NCI-H1105 (cell line): Measurements from ENCODE around the gene HDDC2.

Experiments
- DNase-seq: peaks from one replicate; lab custom pipeline; 2025; lab: John Stamatoyannopoulos, UW

Gene HDDC2

DNA sequence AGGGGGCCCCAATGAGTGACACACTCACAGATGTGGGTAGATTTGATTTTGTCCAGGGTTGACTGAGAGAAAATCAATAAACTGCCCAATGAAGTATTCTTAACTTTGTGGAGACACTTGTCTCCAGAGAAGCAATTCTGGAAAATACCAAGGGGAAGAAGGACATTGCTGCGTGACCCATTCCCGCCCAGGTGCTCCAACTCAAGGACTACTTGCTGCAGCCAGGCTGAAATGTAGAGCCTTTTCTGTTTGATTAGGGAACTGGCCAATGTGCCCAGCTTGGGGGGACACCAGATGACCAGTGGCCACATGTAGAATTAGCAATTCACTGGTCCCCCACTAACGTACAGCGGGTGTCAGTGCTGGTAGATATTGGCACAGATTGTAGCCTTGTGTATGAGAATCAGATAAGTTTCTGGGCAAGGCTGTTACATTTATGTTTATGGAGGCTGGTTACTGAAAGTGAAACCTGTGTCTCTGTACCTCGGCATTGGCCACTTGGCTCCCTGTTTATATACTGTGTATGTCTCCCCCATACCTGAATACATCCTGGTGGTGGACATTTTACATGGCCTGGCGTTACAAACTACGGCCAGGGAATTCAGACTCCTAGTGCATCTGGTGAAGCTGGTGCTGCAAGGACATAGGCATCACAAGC, 32.3 kb downstream of the HDDC2 start:
- DNase-seq, result no peak

DNA sequence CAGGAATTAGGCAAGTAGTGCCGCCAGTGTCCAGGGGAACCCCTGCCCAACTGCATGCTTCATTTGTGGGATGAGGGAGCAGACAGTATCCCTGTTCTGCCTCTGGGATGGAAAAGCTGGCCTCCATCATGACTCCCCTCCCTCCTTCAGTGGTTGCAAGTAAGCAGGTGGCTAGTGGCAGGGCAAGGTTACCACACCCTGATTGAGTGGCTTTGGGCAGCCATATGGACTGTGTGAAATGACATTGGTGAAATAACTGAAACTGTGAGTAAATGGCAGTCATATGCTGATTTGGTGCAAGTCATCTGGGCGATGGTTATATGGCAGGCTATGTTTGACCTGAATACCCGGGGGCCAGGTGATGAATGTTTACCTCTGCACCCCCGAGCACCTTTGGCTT, 33.0 kb downstream of the HDDC2 start:
- DNase-seq, result no peak

DNA sequence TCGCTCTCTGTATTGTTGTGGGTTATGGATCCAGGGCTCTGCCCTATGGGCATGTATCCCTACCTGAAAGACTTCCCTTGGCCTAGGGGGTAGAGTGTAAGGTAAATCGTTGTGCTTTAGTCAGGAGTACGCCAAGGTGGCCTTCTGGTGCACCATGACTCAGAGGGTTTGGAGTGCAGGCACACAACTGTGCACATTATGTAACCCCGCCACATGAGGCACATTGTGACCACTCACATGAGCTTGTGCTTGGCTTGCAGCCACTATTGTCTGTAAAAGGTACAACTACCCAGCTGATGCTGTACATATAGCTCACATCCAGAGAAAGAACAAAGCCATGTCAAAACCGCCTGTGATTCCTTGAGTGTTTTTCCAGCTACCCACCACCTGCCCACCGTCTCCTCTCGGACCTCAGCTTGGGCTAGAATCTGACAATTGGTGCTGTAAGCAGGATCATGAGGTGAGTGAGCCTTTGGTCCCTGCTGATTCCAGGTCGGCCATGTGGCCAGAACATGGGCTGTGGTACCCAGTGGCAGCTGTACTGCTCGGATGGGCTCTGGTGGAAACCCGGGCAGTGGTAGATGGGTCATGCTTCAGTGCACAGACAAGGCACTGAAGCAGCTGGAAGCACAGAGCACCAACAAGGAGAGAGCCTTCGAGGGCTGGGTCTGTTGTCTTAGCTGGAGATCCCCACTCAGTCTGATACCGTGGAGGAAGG, 33.8 kb downstream of the HDDC2 start:
- DNase-seq, result no peak

DNA sequence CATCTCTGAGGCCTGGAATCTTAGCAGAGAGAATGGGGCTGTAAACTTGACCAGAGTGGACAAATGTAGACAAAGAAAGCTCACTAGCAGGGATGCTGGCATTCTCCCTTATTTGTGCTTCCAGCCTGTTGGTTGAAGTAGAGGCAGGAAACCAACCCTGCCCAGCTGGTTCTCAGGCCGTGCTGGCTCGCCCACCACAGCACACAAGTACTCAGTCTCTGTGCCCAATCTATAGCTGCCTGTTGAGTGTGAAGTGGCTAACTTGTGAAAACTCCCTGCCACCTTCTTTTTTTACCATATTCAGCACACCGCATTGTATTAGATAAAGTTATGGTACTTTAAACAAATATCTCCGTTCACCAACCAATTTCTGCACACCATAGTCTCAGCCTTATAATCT, 37.3 kb downstream of the HDDC2 start:
- no peak for DNase-seq

DNA sequence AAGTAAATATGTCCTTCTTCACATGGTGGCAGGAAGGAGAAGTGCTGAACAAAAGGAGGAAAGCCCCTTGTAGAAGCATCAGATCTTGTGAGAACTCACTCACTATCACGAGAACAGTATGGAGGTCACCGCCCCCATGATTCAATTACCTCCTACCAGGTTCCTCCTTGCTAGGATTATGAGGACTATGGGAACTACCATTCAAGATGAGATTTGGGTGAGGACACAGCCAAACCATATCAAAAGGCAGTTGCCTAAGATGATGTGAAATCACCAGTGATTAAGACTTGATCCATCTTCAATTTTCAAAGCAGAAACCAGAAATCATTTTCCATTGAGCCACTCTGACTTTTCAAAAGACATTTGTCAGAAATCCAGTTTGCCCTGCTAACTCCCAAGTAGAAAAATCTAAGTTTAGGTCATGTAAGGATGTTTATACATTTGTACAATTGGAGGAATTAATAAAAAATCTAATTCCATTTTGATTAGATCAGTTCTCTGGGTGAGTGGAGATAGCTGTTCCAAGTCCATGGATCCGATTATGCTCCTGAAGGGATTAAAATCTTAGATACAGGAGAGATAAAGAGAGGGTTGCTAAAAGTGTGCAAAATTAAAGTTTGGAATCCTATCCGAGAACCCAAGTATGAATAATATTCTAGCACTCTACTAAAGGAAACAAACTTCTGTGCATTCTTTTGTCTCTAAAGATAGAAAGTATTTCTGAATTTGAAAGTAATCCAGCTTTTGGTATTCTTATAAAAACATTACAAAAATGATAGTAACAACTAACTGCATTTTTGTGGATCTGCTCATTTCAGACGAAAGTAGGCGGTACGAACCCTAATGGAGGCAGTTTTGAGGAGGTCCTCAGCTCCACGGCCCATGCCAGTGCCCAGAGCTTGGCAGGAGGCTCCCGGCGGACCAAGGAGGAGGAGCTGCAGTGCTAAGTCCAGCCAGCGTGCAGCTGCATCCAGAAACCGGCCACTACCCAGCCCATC, 39.5 kb downstream of the HDDC2 start:
- no peak for DNase-seq

DNA sequence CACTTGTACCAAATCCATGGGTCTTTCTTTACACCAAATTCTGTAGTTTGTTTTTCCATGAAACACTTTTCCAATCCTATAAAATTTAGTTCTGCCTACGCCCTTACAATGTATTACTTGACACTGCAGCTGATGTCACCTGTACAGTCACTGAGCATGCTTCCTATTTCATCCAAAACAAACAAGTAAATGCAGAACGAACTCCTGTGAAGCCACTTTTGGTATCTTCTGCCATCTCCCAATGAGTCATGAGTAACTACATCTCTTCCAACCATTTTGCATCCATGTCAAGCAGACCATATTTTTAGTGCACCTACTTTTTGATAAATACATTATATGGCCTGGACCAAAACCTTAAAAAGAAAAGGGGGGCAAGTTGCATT, 42.4 kb downstream of the HDDC2 start:
- DNase-seq, result no peak

DNA sequence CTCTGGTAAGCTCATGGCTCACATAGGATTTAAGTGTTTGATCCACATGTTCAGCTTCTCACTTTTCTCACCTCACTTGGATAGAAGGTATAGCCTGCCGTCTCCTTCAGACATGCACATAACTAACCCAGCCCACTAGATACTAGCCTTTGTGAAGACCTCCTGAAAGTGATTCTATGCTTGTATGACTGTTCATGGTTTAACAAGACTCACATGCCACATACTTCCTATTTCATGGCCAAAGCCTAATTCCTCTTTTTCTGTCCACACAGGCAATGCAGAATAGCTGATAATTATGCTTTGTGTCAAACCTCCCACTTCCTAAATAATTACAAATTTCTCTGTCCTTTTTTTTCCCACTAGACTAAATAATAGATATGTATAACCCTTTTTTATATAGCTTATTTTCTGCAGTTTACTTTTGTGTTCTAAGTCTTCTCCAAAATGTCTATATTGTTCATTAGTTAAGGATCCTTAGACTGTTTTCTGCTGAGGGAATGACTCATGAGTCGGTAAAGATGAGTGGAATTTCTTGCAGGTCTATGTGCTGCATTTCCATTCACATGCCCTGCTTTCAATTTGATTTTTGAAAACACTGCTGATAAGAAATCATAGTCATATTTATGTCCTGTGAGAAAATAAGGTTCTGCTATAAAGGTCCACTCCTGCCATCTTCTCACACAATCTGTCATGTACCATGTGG, 43.0 kb downstream of the HDDC2 start:
- no peak for DNase-seq

DNA sequence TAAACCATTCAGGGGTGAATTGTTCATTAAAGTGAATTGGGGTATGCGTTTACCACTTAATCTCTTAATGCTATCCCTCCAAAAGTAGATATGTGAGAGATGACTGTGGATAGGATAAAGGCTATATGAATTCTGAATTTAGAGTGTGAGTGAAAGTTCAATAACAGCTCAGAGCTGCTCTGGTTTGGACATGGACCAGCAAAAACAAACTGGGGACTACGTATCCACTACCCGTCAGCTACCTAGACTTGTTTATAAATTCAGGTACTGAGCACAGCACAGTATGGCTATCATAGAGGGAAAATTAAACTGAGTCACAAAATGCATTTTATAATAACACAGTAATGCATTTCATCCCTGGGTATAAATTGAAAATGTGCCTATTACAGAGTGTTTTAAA, 44.4 kb downstream of the HDDC2 start:
- DNase-seq, result no peak

DNA sequence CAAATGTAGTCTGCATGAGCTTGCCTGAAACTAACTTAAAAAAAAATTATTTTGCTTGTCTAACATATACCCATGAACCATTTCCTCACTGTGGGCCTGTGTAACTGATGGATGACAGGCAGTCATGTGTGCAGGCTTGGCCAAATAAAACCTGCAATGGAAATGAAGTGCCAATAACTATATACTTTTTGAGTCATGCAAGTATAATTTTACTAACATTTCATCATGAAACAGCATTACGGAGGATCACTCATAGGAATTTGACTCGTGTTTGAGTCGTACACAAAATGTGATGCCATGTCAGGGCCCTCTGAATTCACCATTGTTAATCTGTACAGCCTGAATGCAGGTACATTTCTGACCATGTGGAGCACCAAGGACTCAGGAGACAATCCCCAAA, 46.6 kb downstream of the HDDC2 start:
- no peak for DNase-seq

DNA sequence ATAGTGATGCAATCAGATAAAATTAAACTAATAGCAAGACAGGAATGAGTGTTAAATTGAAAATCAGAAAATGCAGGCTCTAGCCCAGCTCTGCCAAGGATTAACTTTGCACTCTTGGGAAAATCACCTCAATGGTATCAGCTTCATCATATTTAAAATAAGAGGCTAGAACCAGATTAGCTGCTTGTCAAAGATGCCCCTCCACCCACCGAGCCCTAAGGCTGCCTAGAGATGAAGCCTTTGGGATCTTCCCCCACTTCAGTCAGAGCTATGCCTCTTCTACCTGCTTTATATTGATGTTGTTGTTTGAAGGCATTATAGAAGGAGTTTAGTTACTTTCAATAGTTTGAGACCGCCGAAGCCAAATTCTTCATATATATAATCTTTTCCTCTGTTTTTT, 47.4 kb downstream of the HDDC2 start:
- no peak for DNase-seq

DNA sequence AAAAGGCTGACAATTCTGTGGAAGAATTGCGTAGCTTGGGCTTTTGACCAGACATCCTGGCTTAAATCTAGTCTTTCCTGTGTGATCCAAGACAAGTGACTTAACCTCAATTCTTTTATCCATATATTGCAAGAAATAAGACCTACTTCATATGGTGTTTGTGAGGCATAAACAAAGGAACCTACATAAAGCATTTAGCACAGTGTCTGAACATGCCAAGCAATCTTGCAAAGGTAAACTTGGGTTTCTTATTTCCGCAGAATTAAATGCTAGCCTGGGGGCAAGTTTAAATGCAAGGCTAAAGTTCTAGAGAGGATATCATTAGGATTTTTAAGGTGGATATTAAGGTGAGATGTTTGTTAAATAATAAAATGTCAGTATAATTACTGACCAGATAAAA, 47.9 kb downstream of the HDDC2 start:
- DNase-seq, result no peak

DNA sequence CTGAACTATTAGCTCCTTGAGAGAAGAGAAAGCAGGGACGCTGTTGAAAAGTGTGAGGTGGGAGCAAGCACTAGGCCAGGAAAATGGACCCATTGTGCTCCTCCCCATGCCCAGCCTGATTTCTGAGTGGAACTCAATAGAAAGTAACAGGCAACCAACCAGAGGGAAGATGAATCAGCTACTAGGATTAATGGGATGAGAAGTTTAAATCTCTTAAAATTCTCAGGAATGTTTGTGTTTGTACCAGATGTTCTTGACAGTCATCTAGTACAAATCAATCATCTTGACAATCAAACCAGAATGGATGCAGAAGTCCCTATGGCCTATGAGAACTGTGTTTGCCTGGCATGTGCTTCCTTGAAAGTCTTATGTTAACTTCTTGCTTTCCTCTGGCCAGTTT, 48.9 kb downstream of the HDDC2 start:
- no peak for DNase-seq

DNA sequence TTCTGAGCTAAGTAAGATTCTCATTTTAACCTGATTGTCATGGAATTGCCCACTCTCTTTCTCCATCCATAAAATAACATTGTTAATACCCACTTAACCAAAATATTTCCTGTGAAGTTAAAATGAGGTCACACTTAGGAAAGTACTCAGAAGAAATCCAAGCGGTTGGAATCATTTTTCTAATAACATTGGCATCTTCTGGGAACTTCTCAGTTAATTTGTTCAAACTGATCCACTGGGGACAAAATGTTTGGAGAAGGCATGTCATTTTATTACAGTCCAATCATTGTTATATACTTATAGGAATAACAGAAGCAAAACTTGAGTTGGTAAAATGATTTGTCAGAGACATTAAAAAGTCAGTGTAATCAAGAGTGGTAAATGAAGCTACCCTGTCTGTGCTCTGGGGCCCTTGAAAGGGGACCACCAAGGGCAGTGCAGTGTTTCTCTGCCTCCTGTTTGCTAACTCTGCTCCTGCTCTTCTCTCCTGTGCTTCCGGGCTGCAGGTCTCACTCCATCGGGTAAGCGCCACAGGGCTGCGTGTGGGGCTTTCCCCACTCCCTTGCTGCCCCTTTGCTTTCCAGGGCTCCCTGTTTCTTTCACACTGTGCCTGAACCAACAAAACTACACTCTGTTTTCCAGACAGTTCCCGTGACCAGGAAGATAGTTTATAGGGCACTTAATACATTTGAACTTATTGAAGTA, 50.1 kb downstream of the HDDC2 start:
- DNase-seq, result no peak

DNA sequence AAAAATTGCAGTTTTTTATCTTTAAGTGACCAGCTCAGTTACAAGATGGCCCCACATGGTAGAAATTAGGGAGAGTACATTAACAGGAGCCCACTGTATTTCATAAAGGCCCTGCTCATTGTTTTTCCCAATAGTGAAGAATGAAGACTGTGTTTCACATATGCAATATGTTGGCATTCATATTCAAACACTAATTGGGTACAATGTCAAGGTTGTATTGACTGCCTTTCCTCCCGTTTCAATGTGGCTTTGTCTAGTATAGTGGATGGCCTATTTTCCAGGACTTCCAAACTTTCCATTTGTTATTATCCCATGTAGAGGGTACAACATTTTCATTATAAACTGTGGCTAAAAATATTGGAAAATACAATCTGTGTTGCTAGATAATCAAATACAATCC, 51.3 kb downstream of the HDDC2 start:
- no peak for DNase-seq

DNA sequence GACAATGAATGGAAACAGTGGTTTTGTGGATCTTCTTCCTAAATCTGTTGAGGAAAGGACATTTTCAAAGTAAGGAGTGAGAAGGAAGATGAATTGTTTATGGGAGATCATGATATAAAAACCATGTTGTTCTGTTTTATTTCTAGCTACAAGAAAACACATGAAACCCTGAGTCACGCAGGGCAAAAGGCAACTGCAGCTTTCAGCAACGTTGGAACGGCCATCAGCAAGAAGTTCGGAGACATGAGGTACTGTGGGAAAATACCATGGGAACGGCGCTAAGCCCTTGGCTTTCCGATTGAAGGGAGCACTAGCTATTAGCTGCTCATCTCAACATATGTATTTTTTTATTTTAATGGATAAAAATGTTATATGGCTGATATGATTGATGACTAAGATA, 53.6 kb downstream of the HDDC2 start:
- no peak for DNase-seq

DNA sequence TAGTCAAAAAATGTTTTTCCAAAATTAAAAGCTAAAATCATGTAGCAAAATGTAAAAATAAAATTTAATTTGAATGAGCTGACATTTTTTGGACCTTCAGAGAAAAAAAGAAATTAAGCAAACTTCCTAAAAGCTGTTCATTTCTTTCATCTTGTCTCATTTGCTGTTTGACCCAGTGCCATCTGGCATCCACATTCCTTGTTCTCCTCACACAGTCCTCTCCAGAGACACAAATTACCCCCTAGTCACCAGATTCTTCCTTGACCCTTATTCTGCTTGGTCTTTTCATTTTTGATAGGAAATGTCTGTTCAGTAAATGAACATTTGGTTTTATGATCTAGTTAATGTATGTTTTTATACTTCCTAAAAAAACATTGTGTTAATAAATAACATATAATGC, 55.2 kb downstream of the HDDC2 start:
- DNase-seq, result no peak

DNA sequence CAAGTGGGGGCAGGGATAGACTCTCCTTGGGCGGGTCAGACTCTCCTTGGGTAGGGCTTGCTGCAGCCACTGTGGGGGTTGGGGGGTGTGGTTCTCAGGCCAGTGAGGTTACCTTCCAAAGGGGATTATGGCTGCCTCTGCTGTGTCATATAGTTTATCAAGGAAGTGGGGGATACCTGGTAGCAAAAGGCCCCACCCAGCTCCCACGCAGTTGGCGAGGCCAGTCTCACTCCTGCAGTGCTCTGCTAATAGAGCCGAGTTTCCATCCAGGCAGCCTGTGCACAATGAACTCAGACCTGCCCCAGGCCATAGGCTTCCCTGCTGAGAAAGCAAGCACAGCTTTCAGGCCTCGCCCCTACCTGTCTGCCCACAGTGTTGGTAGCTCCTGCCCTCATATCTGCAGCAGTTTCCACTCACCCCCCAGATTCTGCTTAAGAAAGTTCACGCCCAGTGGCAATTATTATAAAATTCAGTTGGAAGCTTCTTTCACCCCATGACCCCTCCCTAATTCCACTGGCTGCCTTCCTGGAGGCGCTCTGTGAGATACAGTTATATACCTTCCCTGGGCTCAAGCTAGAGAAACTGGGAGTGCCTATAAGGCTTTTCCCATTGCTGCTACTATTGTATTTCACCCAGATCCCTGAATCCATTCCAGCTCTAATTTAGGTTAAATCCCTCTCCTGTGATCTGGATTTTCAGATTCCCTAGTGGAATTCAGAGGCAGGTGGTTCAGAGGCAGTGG, 56.1 kb downstream of the HDDC2 start:
- DNase-seq, result no peak

DNA sequence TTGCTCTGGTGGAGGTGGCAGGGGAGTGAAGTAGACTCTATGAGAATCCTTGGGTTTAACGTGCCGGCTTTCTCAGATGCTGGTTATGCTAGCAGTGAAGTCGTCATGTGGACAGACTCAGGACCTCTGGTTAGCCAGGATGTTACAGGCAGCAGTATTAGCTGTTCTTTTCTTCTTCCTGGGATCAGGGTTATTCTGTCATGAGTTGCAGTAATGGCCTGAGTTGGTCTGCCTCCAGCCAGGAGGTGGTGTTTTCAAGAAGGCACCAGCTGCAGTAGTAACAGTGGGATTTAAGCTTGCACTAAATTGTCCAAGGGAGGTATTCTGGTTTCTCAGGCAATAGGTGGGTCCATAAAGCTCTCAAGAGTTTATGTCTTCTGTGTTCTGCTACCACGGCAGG, 56.7 kb downstream of the HDDC2 start:
- DNase-seq, result no peak

DNA sequence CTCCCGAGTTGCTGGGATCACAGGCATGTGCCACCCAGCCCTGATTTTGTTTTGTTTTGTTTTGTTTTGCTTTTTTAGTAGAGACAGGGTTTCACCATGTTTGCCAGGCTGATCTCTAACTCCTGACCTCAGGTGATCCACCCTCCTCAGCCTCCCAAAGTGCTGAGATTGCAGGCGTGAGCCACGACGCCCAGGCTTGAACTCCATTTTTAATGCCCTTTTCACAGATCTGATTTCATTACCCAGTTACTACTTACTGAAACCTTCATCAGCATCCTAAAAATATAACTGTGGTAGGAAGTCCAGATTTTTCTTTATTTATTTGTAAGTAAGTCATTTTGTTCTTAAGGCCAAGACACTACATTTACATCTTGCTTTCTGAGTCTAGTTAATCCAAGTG, 64.0 kb downstream of the HDDC2 start:
- no peak for DNase-seq

DNA sequence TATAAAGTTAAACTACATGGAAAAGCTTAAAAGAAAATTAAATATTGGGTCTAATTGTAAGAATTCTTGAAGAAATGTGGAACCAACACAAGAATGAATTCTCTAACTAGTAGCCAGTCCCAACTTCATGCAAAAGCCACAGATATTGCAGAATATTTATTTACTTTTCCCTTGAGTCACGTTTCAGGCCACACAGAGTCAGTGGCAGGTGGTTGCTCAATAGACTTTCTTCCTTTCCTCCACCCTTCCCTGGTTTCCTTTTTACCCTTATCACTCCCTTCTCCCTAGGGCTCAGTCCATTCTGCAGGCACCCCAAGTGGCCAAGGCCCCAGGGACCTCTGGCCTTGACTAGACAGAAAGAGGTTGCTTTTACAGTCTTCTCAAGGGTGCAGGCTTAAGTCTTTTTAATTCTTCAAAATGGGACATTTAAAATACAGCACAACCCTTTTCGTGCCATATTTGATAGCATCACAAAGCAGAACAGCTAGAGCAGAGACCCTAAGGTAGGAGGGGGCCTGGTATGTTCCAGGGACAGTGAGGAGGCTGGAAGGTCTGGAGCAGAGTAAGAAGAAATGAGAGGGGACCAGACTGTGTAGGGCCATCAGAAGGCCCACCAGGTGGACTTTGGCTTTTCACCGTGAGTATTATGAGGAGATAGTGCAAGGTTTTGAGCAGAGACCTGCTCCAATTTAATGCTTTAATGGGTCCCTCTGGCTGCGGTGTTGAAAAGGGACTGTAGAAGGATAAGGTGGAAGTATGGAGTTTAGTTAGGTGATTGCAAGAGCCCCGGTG, 65.0 kb downstream of the HDDC2 start:
- no peak for DNase-seq
